Liver (tissue), 9 donors: ENCODE measurements around the gene FCN3. TPM values are rescaled to one million over a fixed set of nuclear protein-coding genes. Genes with fewer than 3 reads are reported as not detected.

Experiments used
- DNase-seq: peaks from one replicate; pipeline ENCODE4 v3.0.0-alpha.2; 2017; ENCODE audit warnings: low spot score
- H3K27ac ChIP-seq, 2 donors: one replicate each; pipeline ENCODE4 v1.7.0; 2013; ENCODE audit warnings: inconsistent platforms in 2 of 2, low read length in 2 of 2, control low read depth in 1 of 2, low read depth in 1 of 2, mild to moderate bottlenecking in 1 of 2
- H3K27me3 ChIP-seq, 4 donors: one replicate each; pipeline versions ENCODE4 v1.6.1 to v1.7.0; 2013; ENCODE audit warnings: low read length in 3 of 4, inconsistent platforms in 1 of 4, mild to moderate bottlenecking in 1 of 4, moderate library complexity in 1 of 4; ENCODE audit not compliant: control insufficient read depth in 4 of 4, insufficient read depth in 4 of 4
- H3K36me3 ChIP-seq, 4 donors: one replicate each; pipeline versions ENCODE4 v1.6.1 to v1.7.0; 2013; ENCODE audit warnings: low read length in 3 of 4, mild to moderate bottlenecking in 3 of 4, low read depth in 1 of 4, moderate library complexity in 1 of 4; ENCODE audit not compliant: control insufficient read depth in 4 of 4, insufficient read depth in 3 of 4
- H3K4me1 ChIP-seq, 4 donors: one replicate each; pipeline versions ENCODE4 v1.6.1 to v1.7.0; 2013; ENCODE audit warnings: low read length in 3 of 4, mild to moderate bottlenecking in 3 of 4, moderate library complexity in 1 of 4; ENCODE audit not compliant: control insufficient read depth in 4 of 4, insufficient read depth in 4 of 4
- H3K4me3 ChIP-seq, 3 donors: one replicate each; pipeline versions ENCODE4 v1.6.1 to v1.7.0; 2013; ENCODE audit warnings: low read length in 3 of 3, control low read depth in 1 of 3, low read depth in 1 of 3, mild to moderate bottlenecking in 1 of 3
- H3K9ac ChIP-seq, 2 donors: one replicate each; pipeline ENCODE4 v1.7.0; 2013; ENCODE audit warnings: low read length in 2 of 2, mild to moderate bottlenecking in 2 of 2, moderate library complexity in 2 of 2, control low read depth in 1 of 2, low read depth in 1 of 2
- H3K9me3 ChIP-seq, 4 donors: one replicate each; pipeline versions ENCODE4 v1.6.1 to v1.7.0; 2013; ENCODE audit warnings: low read length in 3 of 4; ENCODE audit not compliant: control insufficient read depth in 4 of 4
- EGR1 ChIP-seq, 2 donors: IDR thresholded peaks; 2 replicates each; pipeline ENCODE4 v1.6.1; 2016 to 2018; ENCODE audit warnings: antibody characterized with exemption in 2 of 2, low read depth in 2 of 2
- FOXA1 ChIP-seq: IDR thresholded peaks from 2 replicates; pipeline ENCODE4 v1.6.1; 2016; ENCODE audit warnings: antibody characterized with exemption
- FOXA2 ChIP-seq: IDR thresholded peaks from 2 replicates; pipeline ENCODE4 v1.6.1; 2016; ENCODE audit warnings: antibody characterized with exemption
- GABPA ChIP-seq, 2 donors: IDR thresholded peaks in 1 of 2; conservative IDR thresholded peaks in 1 of 2; 2 replicates each; pipeline ENCODE4 v1.6.1; 2016; ENCODE audit warnings: antibody characterized with exemption in 2 of 2, mild to moderate bottlenecking in 1 of 2, moderate library complexity in 1 of 2
- HNF4A ChIP-seq, 2 donors: conservative IDR thresholded peaks; 2 replicates each; pipeline ENCODE4 v1.6.1; 2016; ENCODE audit warnings: antibody characterized with exemption in 2 of 2, mild to moderate bottlenecking in 2 of 2
- HNF4G ChIP-seq: IDR thresholded peaks from 2 replicates; pipeline ENCODE4 v1.6.1; 2016; ENCODE audit warnings: antibody characterized with exemption
- JUND ChIP-seq, 2 donors: IDR thresholded peaks; 2 replicates each; pipeline ENCODE4 v1.6.1; 2016; ENCODE audit warnings: antibody characterized with exemption in 2 of 2
- NR2F2 ChIP-seq: IDR thresholded peaks from 2 replicates; pipeline ENCODE4 v1.6.1; 2016; ENCODE audit warnings: antibody characterized with exemption
- RAD21 ChIP-seq, 2 donors: IDR thresholded peaks; 2 replicates each; pipeline ENCODE4 v1.6.1; 2016; ENCODE audit warnings: antibody characterized with exemption in 2 of 2, mild to moderate bottlenecking in 2 of 2
- RXRA ChIP-seq, 2 donors: IDR thresholded peaks; 2 replicates each; pipeline ENCODE4 v1.6.1; 2017 to 2018; ENCODE audit warnings: antibody characterized with exemption in 2 of 2, mild to moderate bottlenecking in 1 of 2
- SP1 ChIP-seq: IDR thresholded peaks from 2 replicates; pipeline ENCODE4 v1.6.1; 2018; ENCODE audit warnings: antibody characterized with exemption, mild to moderate bottlenecking
- TAF1 ChIP-seq: conservative IDR thresholded peaks from 2 replicates; pipeline ENCODE4 v1.6.1; 2016; ENCODE audit warnings: antibody characterized with exemption, mild to moderate bottlenecking
- YY1 ChIP-seq: IDR thresholded peaks from 2 replicates; pipeline ENCODE4 v1.6.1; 2016; ENCODE audit warnings: antibody characterized with exemption, mild to moderate bottlenecking
- WGBS: extraction: QIAGEN DNeasy Blood & Tissue Kit; methylation state at CpG from one replicate; pipeline ENCODE4 v1.1.7; 2013; 5-methylcytosine and 5-hydroxymethylcytosine counted together
- polyA plus RNA-seq, 2 donors: library from polyadenylated mRNA; stranded (reverse) in 1 of 2; unstranded in 1 of 2; fragments of 200-250 nt in 1 of 2; fragments of >200 nt in 1 of 2; fragmentation: Nextera tagmentation in 1 of 2; extraction: Ambion mirVana in 1 of 2; gene quantifications; one replicate each; pipeline versions ENCODE4 v1.2.1 to v1.2.3, GENCODE V29; 2013 to 2015
- total RNA-seq, 2 donors: library from RNA; depleted of rRNA; stranded (reverse); fragments of >200 nt; gene quantifications; one replicate each; pipeline ENCODE4 v1.2.3, GENCODE V29; 2014
- TF ChIP-seq, protein P1 (sequence below): fragments of 150-350 bp; IDR thresholded peaks from 2 replicates; pipeline ENCODE4 v1.5.1; 2017; ENCODE audit warnings: improper control_type of control experiment, low read depth, low read length; ENCODE audit not compliant: missing input control
- TF ChIP-seq, protein P2 (sequence below): IDR thresholded peaks from 2 replicates; pipeline ENCODE4 v1.6.1; 2016; ENCODE audit warnings: antibody characterized with exemption
- TF ChIP-seq, protein P3 (sequence below): IDR thresholded peaks from 2 replicates; pipeline ENCODE4 v1.6.1; 2016; ENCODE audit warnings: antibody characterized with exemption
- TF ChIP-seq, protein P4 (sequence below): IDR thresholded peaks from 2 replicates; pipeline ENCODE4 v1.6.1; 2016; ENCODE audit warnings: antibody characterized with exemption, mild to moderate bottlenecking
- TF ChIP-seq, protein P5 (sequence below): IDR thresholded peaks from 2 replicates; pipeline ENCODE4 v1.6.1; 2016; ENCODE audit warnings: antibody characterized with exemption
- donor health status: healthy.
- donor health status: healthy.
- donor health status: healthy.
- donor health status: healthy.
- donor health status: healthy.

Gene FCN3
- total and polyA plus RNA-seq, 4 donors = 87.3 to 310 (median 137) TPM

DNA sequence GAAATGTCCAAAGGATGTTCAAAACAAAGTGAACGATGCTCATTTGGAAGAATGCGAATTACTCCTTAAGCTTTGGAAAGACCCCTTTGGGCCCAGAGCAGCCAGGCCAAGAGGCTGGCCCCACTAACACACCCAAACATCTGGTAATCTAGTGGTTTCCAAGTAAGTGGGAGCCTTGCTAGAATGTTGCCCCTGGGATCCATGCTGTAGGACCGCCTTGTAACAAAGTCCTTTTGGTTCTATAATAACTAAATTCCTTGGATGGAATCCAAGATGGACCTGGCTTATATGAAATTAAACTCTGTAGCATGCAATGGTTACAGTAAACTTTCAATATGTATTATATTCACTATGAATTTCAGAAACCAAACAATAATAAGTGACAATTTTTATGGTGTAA is 43.1 kb upstream of the FCN3 start:
- TF ChIP-seq, protein P1, sequence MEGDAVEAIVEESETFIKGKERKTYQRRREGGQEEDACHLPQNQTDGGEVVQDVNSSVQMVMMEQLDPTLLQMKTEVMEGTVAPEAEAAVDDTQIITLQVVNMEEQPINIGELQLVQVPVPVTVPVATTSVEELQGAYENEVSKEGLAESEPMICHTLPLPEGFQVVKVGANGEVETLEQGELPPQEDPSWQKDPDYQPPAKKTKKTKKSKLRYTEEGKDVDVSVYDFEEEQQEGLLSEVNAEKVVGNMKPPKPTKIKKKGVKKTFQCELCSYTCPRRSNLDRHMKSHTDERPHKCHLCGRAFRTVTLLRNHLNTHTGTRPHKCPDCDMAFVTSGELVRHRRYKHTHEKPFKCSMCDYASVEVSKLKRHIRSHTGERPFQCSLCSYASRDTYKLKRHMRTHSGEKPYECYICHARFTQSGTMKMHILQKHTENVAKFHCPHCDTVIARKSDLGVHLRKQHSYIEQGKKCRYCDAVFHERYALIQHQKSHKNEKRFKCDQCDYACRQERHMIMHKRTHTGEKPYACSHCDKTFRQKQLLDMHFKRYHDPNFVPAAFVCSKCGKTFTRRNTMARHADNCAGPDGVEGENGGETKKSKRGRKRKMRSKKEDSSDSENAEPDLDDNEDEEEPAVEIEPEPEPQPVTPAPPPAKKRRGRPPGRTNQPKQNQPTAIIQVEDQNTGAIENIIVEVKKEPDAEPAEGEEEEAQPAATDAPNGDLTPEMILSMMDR = no peak
- TF ChIP-seq HNF4A (conservative IDR thresholded peaks at IDR 0.05) (no peak), RXRA (IDR thresholded peaks at IDR 0.05) (no peak), FOXA1 (no peak), FOXA2 (no peak), JUND (IDR thresholded peaks at IDR 0.05) (no peak), GABPA (IDR thresholded peaks at IDR 0.05 in 1 of 2, conservative IDR thresholded peaks at IDR 0.05 in 1 of 2) (no peak), SP1 (no peak), EGR1 (IDR thresholded peaks at IDR 0.05; ENCODE audit: low read depth in 2 of 2) (no peak), TAF1 (no peak), YY1 (no peak), NR2F2 (no peak), RAD21 (IDR thresholded peaks at IDR 0.05) (no peak), HNF4G (no peak)
- TF ChIP-seq, protein P2, sequence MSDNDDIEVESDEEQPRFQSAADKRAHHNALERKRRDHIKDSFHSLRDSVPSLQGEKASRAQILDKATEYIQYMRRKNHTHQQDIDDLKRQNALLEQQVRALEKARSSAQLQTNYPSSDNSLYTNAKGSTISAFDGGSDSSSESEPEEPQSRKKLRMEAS = no peak
- TF ChIP-seq, protein P3, sequence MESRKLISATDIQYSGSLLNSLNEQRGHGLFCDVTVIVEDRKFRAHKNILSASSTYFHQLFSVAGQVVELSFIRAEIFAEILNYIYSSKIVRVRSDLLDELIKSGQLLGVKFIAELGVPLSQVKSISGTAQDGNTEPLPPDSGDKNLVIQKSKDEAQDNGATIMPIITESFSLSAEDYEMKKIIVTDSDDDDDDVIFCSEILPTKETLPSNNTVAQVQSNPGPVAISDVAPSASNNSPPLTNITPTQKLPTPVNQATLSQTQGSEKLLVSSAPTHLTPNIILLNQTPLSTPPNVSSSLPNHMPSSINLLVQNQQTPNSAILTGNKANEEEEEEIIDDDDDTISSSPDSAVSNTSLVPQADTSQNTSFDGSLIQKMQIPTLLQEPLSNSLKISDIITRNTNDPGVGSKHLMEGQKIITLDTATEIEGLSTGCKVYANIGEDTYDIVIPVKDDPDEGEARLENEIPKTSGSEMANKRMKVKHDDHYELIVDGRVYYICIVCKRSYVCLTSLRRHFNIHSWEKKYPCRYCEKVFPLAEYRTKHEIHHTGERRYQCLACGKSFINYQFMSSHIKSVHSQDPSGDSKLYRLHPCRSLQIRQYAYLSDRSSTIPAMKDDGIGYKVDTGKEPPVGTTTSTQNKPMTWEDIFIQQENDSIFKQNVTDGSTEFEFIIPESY = no peak
- TF ChIP-seq, protein P4, sequence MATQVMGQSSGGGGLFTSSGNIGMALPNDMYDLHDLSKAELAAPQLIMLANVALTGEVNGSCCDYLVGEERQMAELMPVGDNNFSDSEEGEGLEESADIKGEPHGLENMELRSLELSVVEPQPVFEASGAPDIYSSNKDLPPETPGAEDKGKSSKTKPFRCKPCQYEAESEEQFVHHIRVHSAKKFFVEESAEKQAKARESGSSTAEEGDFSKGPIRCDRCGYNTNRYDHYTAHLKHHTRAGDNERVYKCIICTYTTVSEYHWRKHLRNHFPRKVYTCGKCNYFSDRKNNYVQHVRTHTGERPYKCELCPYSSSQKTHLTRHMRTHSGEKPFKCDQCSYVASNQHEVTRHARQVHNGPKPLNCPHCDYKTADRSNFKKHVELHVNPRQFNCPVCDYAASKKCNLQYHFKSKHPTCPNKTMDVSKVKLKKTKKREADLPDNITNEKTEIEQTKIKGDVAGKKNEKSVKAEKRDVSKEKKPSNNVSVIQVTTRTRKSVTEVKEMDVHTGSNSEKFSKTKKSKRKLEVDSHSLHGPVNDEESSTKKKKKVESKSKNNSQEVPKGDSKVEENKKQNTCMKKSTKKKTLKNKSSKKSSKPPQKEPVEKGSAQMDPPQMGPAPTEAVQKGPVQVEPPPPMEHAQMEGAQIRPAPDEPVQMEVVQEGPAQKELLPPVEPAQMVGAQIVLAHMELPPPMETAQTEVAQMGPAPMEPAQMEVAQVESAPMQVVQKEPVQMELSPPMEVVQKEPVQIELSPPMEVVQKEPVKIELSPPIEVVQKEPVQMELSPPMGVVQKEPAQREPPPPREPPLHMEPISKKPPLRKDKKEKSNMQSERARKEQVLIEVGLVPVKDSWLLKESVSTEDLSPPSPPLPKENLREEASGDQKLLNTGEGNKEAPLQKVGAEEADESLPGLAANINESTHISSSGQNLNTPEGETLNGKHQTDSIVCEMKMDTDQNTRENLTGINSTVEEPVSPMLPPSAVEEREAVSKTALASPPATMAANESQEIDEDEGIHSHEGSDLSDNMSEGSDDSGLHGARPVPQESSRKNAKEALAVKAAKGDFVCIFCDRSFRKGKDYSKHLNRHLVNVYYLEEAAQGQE = no peak
- TF ChIP-seq, protein P5, sequence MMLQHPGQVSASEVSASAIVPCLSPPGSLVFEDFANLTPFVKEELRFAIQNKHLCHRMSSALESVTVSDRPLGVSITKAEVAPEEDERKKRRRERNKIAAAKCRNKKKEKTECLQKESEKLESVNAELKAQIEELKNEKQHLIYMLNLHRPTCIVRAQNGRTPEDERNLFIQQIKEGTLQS = no peak
- H3K36me3 ChIP-seq = peaks cover 9 to 51% (median 39%) of the 10 kb centered on the region in 4 donors
- H3K9ac ChIP-seq = no peak overlapping the region
- 93% methylated on average over 3 of the region's 3 CpGs for WGBS
- H3K4me3 ChIP-seq = no peak overlapping the region
- H3K27me3 ChIP-seq = no peaks in the 10 kb centered on the region
- H3K27ac ChIP-seq = no peak overlapping the region
- peaks cover 0 to 8% (median 4%) of the 10 kb centered on the region in 4 donors for H3K4me1 ChIP-seq
- no peaks in the 10 kb centered on the region for H3K9me3 ChIP-seq
- DNase-seq = no peak
